GM18907 (cell line): ENCODE measurements around the gene DDX53.

Source experiments
- ATAC-seq: cut with Tn5 transposase; IDR thresholded peaks from one replicate; pipeline ENCODE4 v1.9.1; 2021; ENCODE audit warnings: mild to moderate bottlenecking, moderate library complexity; ENCODE audit not compliant: unreplicated experiment

DDX53 gene

GRCh38 chrX:22999696-23000223 is at the start of gene DDX53:
Gene DDX53, plus strand, starts transcription at chrX:22999960. Its CDS starts 98 bp downstream, at chrX:23000058.
- ATAC-seq = no peak

- no peak for ATAC-seq
Measured at GRCh38 chrX:22950269-22951266, 49.2 kb upstream of the DDX53 start.

GRCh38 chrX:22952010-22952409 is 47.8 kb upstream of the DDX53 start:
- no peak for ATAC-seq

GRCh38 chrX:22958250-22958649 is 41.5 kb upstream of the DDX53 start:
- no peak for ATAC-seq

- ATAC-seq = no peak
Measured at GRCh38 chrX:22959204-22959920, 40.4 kb upstream of the DDX53 start.

- no peak for ATAC-seq
Measured at GRCh38 chrX:22963196-22963595, 36.6 kb upstream of the DDX53 start.

GRCh38 chrX:22968494-22968893 is 31.3 kb upstream of the DDX53 start:
- no peak for ATAC-seq

GRCh38 chrX:22969411-22969810 is 30.3 kb upstream of the DDX53 start:
- ATAC-seq = no peak

GRCh38 chrX:22970861-22971260 is 28.9 kb upstream of the DDX53 start:
- no peak for ATAC-seq

GRCh38 chrX:22974616-22975015 is 25.1 kb upstream of the DDX53 start:
- no peak for ATAC-seq

GRCh38 chrX:22975786-22976185 is 24.0 kb upstream of the DDX53 start:
- ATAC-seq = no peak

- ATAC-seq = no peak
Measured at GRCh38 chrX:22985958-22986357, 13.8 kb upstream of the DDX53 start.

GRCh38 chrX:22987452-22987851 is 12.3 kb upstream of the DDX53 start:
- no peak for ATAC-seq

- no peak for ATAC-seq
Measured at GRCh38 chrX:23003116-23003515, 3.4 kb downstream of the DDX53 start.

- ATAC-seq = no peak
Measured at GRCh38 chrX:23008431-23009099, 8.8 kb downstream of the DDX53 start.

- ATAC-seq = no peak
Measured at GRCh38 chrX:23012162-23012561, 12.4 kb downstream of the DDX53 start.

- no peak for ATAC-seq
Measured at GRCh38 chrX:23012636-23013035, 12.9 kb downstream of the DDX53 start.

- no peak for ATAC-seq
Measured at GRCh38 chrX:23013366-23013765, 13.6 kb downstream of the DDX53 start.

- no peak for ATAC-seq
Measured at GRCh38 chrX:23031600-23031999, 31.8 kb downstream of the DDX53 start.

- ATAC-seq = no peak
Measured at GRCh38 chrX:23035493-23035892, 35.7 kb downstream of the DDX53 start.

- no peak for ATAC-seq
Measured at GRCh38 chrX:23046443-23046842, 46.7 kb downstream of the DDX53 start.
